GM12878 (cell line): ENCODE results near the gene TIMM50. TPM values are rescaled to one million over a fixed set of nuclear protein-coding genes. Genes with fewer than 3 reads are reported as not detected.

Experiments used
- BMI1 ChIP-seq: fragments of 450-650 bp; IDR thresholded peaks from 2 replicates; pipeline ENCODE4 v1.6.1; 2016; ENCODE audit warnings: mild to moderate bottlenecking, moderate library complexity, borderline replicate concordance
- CTCF ChIP-seq, 3 experiments: IDR thresholded peaks in 2 of 3; conservative IDR thresholded peaks in 1 of 3; 2 replicates each; pipeline ENCODE4 v1.5.1; 2011; ENCODE audit warnings: low read depth in 3 of 3, low read length in 3 of 3, mild to moderate bottlenecking in 3 of 3, control low read depth in 2 of 3, moderate library complexity in 2 of 3, inconsistent platforms in 1 of 3, mixed read lengths in 1 of 3; ENCODE audit not compliant: control insufficient read depth in 2 of 3, insufficient read depth in 1 of 3; ENCODE audit errors: extremely low read depth in 1 of 3
- FOXK2 ChIP-seq: fragments of 450-650 bp; IDR thresholded peaks from 2 replicates; pipeline ENCODE4 v1.6.1; 2017; ENCODE audit warnings: mild to moderate bottlenecking, moderate library complexity
- GABPA ChIP-seq: IDR thresholded peaks from 2 replicates; pipeline ENCODE4 v1.6.1; 2014; ENCODE audit warnings: antibody characterized with exemption, low read depth, mild to moderate bottlenecking, inconsistent platforms
- YBX1 ChIP-seq: fragments of 450-650 bp; IDR thresholded peaks from 2 replicates; pipeline ENCODE4 v1.6.1; 2016; ENCODE audit warnings: antibody characterized with exemption
- polyA plus RNA-seq, 11 experiments: library from polyadenylated mRNA; depleted of rRNA in 4 of 11; unstranded in 6 of 11; stranded (reverse) in 5 of 11; fragments of >200 nt; fragmentation: Nextera tagmentation in 4 of 11; fragmentation: Illumina TruSeq in 1 of 11; extraction: Ambion mirVana in 4 of 11; extraction: Trizol in 1 of 11; gene quantifications; 1 replicate in 1 of 11; 2 replicates in 10 of 11; pipeline versions ENCODE4 v1.2.1 to v1.2.3, GENCODE V29; 2011 to 2016; ENCODE audit warnings: inconsistent platforms in 2 of 11, missing spikeins in 2 of 11, low read depth in 1 of 11
- total RNA-seq, 4 experiments: library from RNA; depleted of rRNA in 3 of 4; stranded (reverse); fragments of >200 nt in 3 of 4; fragmentation: Illumina TruSeq in 1 of 4; extraction: Trizol in 1 of 4; gene quantifications; 2 replicates each; pipeline versions ENCODE4 v1.2.1 to v1.2.3, GENCODE V29; 2013 to 2021
- TF ChIP-seq, protein P1 (sequence below): fragments of 450-650 bp; IDR thresholded peaks from 2 replicates; pipeline ENCODE4 v1.6.1; 2018; ENCODE audit warnings: mild to moderate bottlenecking, low read depth, moderate library complexity; ENCODE audit not compliant: partially characterized antibody

The TIMM50 gene
- total and polyA plus RNA-seq, 10 of the 15 experiments (the other 5 are each of a cell fraction or from before 2014, with no cell fraction given), result 15.6 to 146 (median 101) TPM

GRCh38 chr19:39518975-39519374, 38.3 kb downstream of the TIMM50 start (continued):
- TF ChIP-seq, protein P1, sequence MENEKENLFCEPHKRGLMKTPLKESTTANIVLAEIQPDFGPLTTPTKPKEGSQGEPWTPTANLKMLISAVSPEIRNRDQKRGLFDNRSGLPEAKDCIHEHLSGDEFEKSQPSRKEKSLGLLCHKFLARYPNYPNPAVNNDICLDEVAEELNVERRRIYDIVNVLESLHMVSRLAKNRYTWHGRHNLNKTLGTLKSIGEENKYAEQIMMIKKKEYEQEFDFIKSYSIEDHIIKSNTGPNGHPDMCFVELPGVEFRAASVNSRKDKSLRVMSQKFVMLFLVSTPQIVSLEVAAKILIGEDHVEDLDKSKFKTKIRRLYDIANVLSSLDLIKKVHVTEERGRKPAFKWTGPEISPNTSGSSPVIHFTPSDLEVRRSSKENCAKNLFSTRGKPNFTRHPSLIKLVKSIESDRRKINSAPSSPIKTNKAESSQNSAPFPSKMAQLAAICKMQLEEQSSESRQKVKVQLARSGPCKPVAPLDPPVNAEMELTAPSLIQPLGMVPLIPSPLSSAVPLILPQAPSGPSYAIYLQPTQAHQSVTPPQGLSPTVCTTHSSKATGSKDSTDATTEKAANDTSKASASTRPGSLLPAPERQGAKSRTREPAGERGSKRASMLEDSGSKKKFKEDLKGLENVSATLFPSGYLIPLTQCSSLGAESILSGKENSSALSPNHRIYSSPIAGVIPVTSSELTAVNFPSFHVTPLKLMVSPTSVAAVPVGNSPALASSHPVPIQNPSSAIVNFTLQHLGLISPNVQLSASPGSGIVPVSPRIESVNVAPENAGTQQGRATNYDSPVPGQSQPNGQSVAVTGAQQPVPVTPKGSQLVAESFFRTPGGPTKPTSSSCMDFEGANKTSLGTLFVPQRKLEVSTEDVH, result no peak
- TF ChIP-seq YBX1 (no peak), FOXK2 (no peak), BMI1 (no peak), CTCF (IDR thresholded peaks at IDR 0.05 in 2 of 3, conservative IDR thresholded peaks at IDR 0.05 in 1 of 3; ENCODE audit: control insufficient read depth in 2 of 3, extremely low read depth in 1 of 3, insufficient read depth in 1 of 3, low read depth in 3 of 3, low read length in 3 of 3) (no peak), GABPA (no peak)
